K562 (cell line): Measurements from ENCODE around the gene ADNP. TPM values are rescaled to one million over a fixed set of nuclear protein-coding genes. Genes with fewer than 3 reads are reported as not detected.

Experiments
- CAMTA2 ChIP-seq: fragments of 250-450 bp; sonication (Bioruptor Pico); conservative IDR thresholded peaks from 2 replicates; pipeline ENCODE4 v1.5.1; 2022
- CBX5 ChIP-seq: IDR thresholded peaks from 2 replicates; pipeline ENCODE4 v1.6.1; 2014; ENCODE audit warnings: low read depth, borderline replicate concordance
- DMBX1 ChIP-seq: fragments of 250-450 bp; sonication (Bioruptor Pico); IDR thresholded peaks from 2 replicates; pipeline ENCODE4 v1.8.0; 2022; ENCODE audit warnings: inconsistent platforms, mild to moderate bottlenecking, moderate library complexity, borderline replicate concordance
- ELF4 ChIP-seq: fragments of 450-650 bp; formaldehyde crosslinking; IDR thresholded peaks from 2 replicates; pipeline ENCODE4 v1.4.0; 2022; ENCODE audit warnings: missing genetic modification characterization
- ETV6 ChIP-seq, 3 experiments: fragments of 150-350 bp in 1 of 3; sonication (generic) in 1 of 3; formaldehyde crosslinking in 1 of 3; IDR thresholded peaks; 2 replicates each; pipeline versions ENCODE4 v1.6.1 to v1.8.0; 2014 to 2022; ENCODE audit warnings: borderline replicate concordance in 2 of 3, low read depth in 2 of 3, antibody characterized with exemption in 1 of 3, low read length in 1 of 3, mild to moderate bottlenecking in 1 of 3, missing genetic modification reagents in 1 of 3
- HIVEP1 ChIP-seq: fragments of 250-450 bp; sonication (Bioruptor Pico); IDR thresholded peaks from 2 replicates; pipeline ENCODE4 v1.4.0; 2020; ENCODE audit warnings: mild to moderate bottlenecking
- LEF1 ChIP-seq: fragments of 450-650 bp; IDR thresholded peaks from 2 replicates; pipeline ENCODE4 v1.6.1; 2016; ENCODE audit warnings: mild to moderate bottlenecking
- MTA1 ChIP-seq: fragments of 450-650 bp; IDR thresholded peaks from 2 replicates; pipeline ENCODE4 v1.6.1; 2017; ENCODE audit warnings: borderline replicate concordance
- NFATC3 ChIP-seq: fragments of 450-650 bp; IDR thresholded peaks from 2 replicates; pipeline ENCODE4 v1.6.1; 2017; ENCODE audit warnings: mild to moderate bottlenecking
- PRPF4 ChIP-seq: fragments of 200-400 bp; formaldehyde crosslinking; IDR thresholded peaks from one replicate; pipeline ENCODE4 v1.6.1; 2017; ENCODE audit warnings: low read length, low read depth, mild to moderate bottlenecking; ENCODE audit not compliant: insufficient read depth, poor library complexity, severe bottlenecking
- RBM25 ChIP-seq: fragments of 200-400 bp; formaldehyde crosslinking; IDR thresholded peaks from 2 replicates; pipeline ENCODE4 v1.6.1; 2018; ENCODE audit warnings: low read length, low read depth, moderate library complexity; ENCODE audit not compliant: severe bottlenecking
- RFX7 ChIP-seq: fragments of 250-450 bp; sonication (Bioruptor Pico); IDR thresholded peaks from 2 replicates; pipeline ENCODE4 v1.5.1; 2021; ENCODE audit warnings: mild to moderate bottlenecking
- RHOXF2B ChIP-seq: fragments of 250-450 bp; sonication (Bioruptor Pico); conservative IDR thresholded peaks from 2 replicates; pipeline ENCODE4 v1.5.1; 2021
- SMAD2 ChIP-seq: fragments of 150-350 bp; IDR thresholded peaks from 2 replicates; pipeline ENCODE4 v1.6.1; 2014; ENCODE audit warnings: low read depth, mild to moderate bottlenecking, low read length
- SMAD3 ChIP-seq: fragments of 450-650 bp; formaldehyde crosslinking; conservative IDR thresholded peaks from 2 replicates; pipeline ENCODE4 v1.4.0; 2020; ENCODE audit warnings: mild to moderate bottlenecking
- SMARCC2 ChIP-seq: fragments of 450-650 bp; IDR thresholded peaks from 2 replicates; pipeline ENCODE4 v1.6.1; 2017; ENCODE audit warnings: antibody characterized with exemption, moderate library complexity, mild to moderate bottlenecking, low read depth
- THRAP3 ChIP-seq: fragments of 450-650 bp; IDR thresholded peaks from 2 replicates; pipeline ENCODE4 v1.6.1; 2016; ENCODE audit warnings: mild to moderate bottlenecking, inconsistent platforms, borderline replicate concordance
- TRIM24 ChIP-seq, 2 experiments: fragments of 450-650 bp; IDR thresholded peaks; 2 replicates each; pipeline ENCODE4 v1.6.1; 2016
- XRCC5 ChIP-seq: fragments of 200-400 bp; formaldehyde crosslinking; IDR thresholded peaks from 2 replicates; pipeline ENCODE4 v1.6.1; 2017; ENCODE audit warnings: low read depth, mild to moderate bottlenecking, low read length
- ZBTB17 ChIP-seq: fragments of 450-650 bp; formaldehyde crosslinking; IDR thresholded peaks from 2 replicates; pipeline ENCODE4 v1.4.0; 2020; ENCODE audit warnings: mild to moderate bottlenecking
- ZNF431 ChIP-seq: sonication (generic); formaldehyde crosslinking; IDR thresholded peaks from 2 replicates; pipeline ENCODE4 v1.8.0; 2022; ENCODE audit warnings: mild to moderate bottlenecking, missing genetic modification reagents
- ZNF717 ChIP-seq: fragments of 250-450 bp; sonication (Bioruptor Pico); IDR thresholded peaks from 2 replicates; pipeline ENCODE4 v1.5.0; 2021
- polyA plus RNA-seq, 8 experiments: library from polyadenylated mRNA; depleted of rRNA in 4 of 8; stranded (reverse) in 5 of 8; unstranded in 3 of 8; fragments of >200 nt; fragmentation: Nextera tagmentation in 2 of 8; fragmentation: Illumina TruSeq in 1 of 8; extraction: Ambion mirVana in 2 of 8; extraction: Trizol in 1 of 8; gene quantifications; 2 replicates each; pipeline versions ENCODE4 v1.2.1 to v1.2.3, GENCODE V29; 2011 to 2014; ENCODE audit warnings: inconsistent platforms in 1 of 8, missing spikeins in 1 of 8
- total RNA-seq, 7 experiments: library from RNA; depleted of rRNA in 6 of 7; stranded (reverse); fragments of >200 nt in 6 of 7; fragmentation: Illumina TruSeq in 2 of 7; extraction: Trizol in 2 of 7; gene quantifications; 2 replicates each; pipeline versions ENCODE4 v1.2.1 to v1.2.3, GENCODE V29; 2011 to 2021; ENCODE audit warnings: low replicate concordance in 1 of 7
- TF ChIP-seq, protein P1 (sequence below): fragments of 450-650 bp; formaldehyde crosslinking; IDR thresholded peaks from 2 replicates; pipeline ENCODE4 v1.4.0; 2020; ENCODE audit warnings: mild to moderate bottlenecking, mixed read lengths
- TF ChIP-seq, protein P2 (sequence below): fragments of 250-450 bp; sonication (Bioruptor Pico); IDR thresholded peaks from 2 replicates; pipeline ENCODE4 v1.9.0; 2021; ENCODE audit warnings: mild to moderate bottlenecking, inconsistent platforms
- TF ChIP-seq, protein P3 (sequence below): sonication (generic); formaldehyde crosslinking; IDR thresholded peaks from 2 replicates; pipeline ENCODE4 v1.8.0; 2022; ENCODE audit warnings: mild to moderate bottlenecking, missing genetic modification reagents, borderline replicate concordance

The ADNP gene
- total and polyA plus RNA-seq, 9 of the 15 experiments (the other 6 are each of a cell fraction or from before 2014, with no cell fraction given), result 17.8 to 59.9 (median 25.3) TPM

DNA sequence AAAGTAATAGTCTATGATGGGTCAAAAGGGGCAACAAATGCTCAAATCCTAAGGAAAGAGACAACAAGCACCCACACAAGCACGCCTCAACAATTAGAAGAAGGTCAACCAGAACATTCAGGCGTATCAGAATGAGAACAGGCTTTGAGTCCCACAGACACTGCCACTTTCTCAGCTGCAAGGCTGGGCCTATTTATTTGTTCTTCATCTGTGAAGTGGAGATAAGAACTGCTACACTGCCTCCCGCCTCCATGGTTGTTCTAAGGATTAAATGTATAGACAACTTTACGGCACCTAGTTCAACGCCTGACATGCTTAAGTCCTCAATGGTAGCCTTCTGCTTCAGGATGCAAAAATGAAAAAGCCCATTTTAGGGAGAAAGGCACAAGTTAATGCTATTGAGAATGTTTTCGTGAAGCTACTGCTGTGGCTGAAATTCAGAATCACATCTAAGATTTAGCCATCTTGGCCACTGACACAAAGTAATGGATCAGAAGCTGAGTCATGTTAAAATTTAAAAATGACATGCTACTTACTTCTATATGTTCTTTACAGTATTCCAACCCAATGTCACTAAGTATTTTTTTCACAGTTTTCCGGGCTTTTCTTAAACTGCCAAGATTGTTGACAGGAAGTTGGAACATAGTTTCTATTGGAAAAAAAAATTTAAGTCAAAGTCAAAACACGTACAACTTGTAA lies 27.7 kb downstream of the ADNP start (continued):
- TF ChIP-seq DMBX1 (CRISPR knock-in tag) (peak; percentile 56; the same call in 1 of the 2 replicates), MTA1 (peak; percentile 64; the same call in 1 of the 2 replicates), LEF1 (peak; percentile 83), ETV6 (IDR thresholded peaks at IDR 0.05; ENCODE audit: borderline replicate concordance in 1 of 2, low read depth in 2 of 2, low read length in 1 of 2) (no peak), ETV6 (CRISPR knock-in tag; IDR thresholded peaks at IDR 0.05; ENCODE audit: borderline replicate concordance) (no peak), PRPF4 (no peak), HIVEP1 (CRISPR knock-in tag) (no peak), THRAP3 (no peak), RBM25 (no peak), ZNF717 (CRISPR knock-in tag) (no peak), CBX5 (no peak), XRCC5 (no peak), SMAD3 (CRISPR knock-in tag) (no peak), SMAD2 (no peak), TRIM24 (IDR thresholded peaks at IDR 0.05) (peak; percentile 75 to 88), SMARCC2 (peak; percentile 87), ELF4 (CRISPR knock-in tag) (no peak), RFX7 (CRISPR knock-in tag) (no peak), CAMTA2 (CRISPR knock-in tag) (no peak), RHOXF2B (CRISPR knock-in tag) (no peak), NFATC3 (peak; percentile 74; the same call in 1 of the 2 replicates), ZNF431 (CRISPR knock-in tag) (no peak), ZBTB17 (CRISPR knock-in tag) (no peak)
- TF ChIP-seq, protein P1, sequence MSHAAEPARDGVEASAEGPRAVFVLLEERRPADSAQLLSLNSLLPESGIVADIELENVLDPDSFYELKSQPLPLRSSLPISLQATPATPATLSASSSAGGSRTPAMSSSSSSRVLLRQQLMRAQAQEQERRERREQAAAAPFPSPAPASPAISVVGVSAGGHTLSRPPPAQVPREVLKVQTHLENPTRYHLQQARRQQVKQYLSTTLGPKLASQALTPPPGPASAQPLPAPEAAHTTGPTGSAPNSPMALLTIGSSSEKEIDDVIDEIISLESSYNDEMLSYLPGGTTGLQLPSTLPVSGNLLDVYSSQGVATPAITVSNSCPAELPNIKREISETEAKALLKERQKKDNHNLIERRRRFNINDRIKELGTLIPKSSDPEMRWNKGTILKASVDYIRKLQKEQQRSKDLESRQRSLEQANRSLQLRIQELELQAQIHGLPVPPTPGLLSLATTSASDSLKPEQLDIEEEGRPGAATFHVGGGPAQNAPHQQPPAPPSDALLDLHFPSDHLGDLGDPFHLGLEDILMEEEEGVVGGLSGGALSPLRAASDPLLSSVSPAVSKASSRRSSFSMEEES, result no peak
- TF ChIP-seq, protein P2, sequence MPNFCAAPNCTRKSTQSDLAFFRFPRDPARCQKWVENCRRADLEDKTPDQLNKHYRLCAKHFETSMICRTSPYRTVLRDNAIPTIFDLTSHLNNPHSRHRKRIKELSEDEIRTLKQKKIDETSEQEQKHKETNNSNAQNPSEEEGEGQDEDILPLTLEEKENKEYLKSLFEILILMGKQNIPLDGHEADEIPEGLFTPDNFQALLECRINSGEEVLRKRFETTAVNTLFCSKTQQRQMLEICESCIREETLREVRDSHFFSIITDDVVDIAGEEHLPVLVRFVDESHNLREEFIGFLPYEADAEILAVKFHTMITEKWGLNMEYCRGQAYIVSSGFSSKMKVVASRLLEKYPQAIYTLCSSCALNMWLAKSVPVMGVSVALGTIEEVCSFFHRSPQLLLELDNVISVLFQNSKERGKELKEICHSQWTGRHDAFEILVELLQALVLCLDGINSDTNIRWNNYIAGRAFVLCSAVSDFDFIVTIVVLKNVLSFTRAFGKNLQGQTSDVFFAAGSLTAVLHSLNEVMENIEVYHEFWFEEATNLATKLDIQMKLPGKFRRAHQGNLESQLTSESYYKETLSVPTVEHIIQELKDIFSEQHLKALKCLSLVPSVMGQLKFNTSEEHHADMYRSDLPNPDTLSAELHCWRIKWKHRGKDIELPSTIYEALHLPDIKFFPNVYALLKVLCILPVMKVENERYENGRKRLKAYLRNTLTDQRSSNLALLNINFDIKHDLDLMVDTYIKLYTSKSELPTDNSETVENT (CRISPR knock-in tag), result no peak
- TF ChIP-seq, protein P3, sequence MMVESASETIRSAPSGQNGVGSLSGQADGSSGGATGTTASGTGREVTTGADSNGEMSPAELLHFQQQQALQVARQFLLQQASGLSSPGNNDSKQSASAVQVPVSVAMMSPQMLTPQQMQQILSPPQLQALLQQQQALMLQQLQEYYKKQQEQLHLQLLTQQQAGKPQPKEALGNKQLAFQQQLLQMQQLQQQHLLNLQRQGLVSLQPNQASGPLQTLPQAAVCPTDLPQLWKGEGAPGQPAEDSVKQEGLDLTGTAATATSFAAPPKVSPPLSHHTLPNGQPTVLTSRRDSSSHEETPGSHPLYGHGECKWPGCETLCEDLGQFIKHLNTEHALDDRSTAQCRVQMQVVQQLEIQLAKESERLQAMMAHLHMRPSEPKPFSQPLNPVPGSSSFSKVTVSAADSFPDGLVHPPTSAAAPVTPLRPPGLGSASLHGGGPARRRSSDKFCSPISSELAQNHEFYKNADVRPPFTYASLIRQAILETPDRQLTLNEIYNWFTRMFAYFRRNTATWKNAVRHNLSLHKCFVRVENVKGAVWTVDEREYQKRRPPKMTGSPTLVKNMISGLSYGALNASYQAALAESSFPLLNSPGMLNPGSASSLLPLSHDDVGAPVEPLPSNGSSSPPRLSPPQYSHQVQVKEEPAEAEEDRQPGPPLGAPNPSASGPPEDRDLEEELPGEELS (CRISPR knock-in tag), result no peak
